K562 (cell line): Measurements from ENCODE around the gene DNAJB1. TPM values are rescaled to one million over a fixed set of nuclear protein-coding genes. Genes with fewer than 3 reads are reported as not detected.

Experiments
- DPF2 ChIP-seq: fragments of 450-650 bp; IDR thresholded peaks from 2 replicates; pipeline ENCODE4 v1.6.1; 2016
- EP400 ChIP-seq: fragments of 450-650 bp; IDR thresholded peaks from 2 replicates; pipeline ENCODE4 v1.6.1; 2017; ENCODE audit warnings: antibody characterized with exemption, mild to moderate bottlenecking, moderate library complexity
- FOXJ2 ChIP-seq: fragments of 200-800 bp; sonication (Bioruptor generic); IDR thresholded peaks from 2 replicates; pipeline ENCODE4 v1.6.1; 2016; ENCODE audit warnings: missing genetic modification characterization, missing compliant biosample characterization
- GABPB1 ChIP-seq: sonication (generic); formaldehyde crosslinking; IDR thresholded peaks from 2 replicates; pipeline ENCODE4 v1.8.0; 2022; ENCODE audit warnings: mild to moderate bottlenecking, missing genetic modification reagents
- HDAC8 ChIP-seq: fragments of 450-650 bp; IDR thresholded peaks from 2 replicates; pipeline ENCODE4 v1.6.1; 2016; ENCODE audit warnings: mild to moderate bottlenecking, missing genetic modification characterization, moderate library complexity, missing compliant biosample characterization
- LCOR ChIP-seq: sonication (generic); formaldehyde crosslinking; IDR thresholded peaks from 2 replicates; pipeline ENCODE4 v1.8.0; 2022; ENCODE audit warnings: mild to moderate bottlenecking, missing genetic modification reagents
- MLLT1 ChIP-seq, 2 experiments: fragments of 450-650 bp; IDR thresholded peaks; 2 replicates each; pipeline ENCODE4 v1.6.1; 2016
- NR2C1 ChIP-seq, 2 experiments: fragments of 450-650 bp; IDR thresholded peaks; 2 replicates each; pipeline ENCODE4 v1.6.1; 2017; ENCODE audit warnings: mild to moderate bottlenecking in 2 of 2, antibody characterized with exemption in 1 of 2, inconsistent platforms in 1 of 2, missing compliant biosample characterization in 1 of 2, missing genetic modification characterization in 1 of 2
- NR4A1 ChIP-seq, 2 experiments: fragments of 250-450 bp in 1 of 2; fragments of 450-650 bp in 1 of 2; sonication (Bioruptor Pico) in 1 of 2; IDR thresholded peaks; 2 replicates each; pipeline versions ENCODE4 v1.4.0 to v1.6.1; 2016 to 2020; ENCODE audit warnings: mild to moderate bottlenecking in 2 of 2, missing compliant biosample characterization in 1 of 2, missing genetic modification characterization in 1 of 2, moderate library complexity in 1 of 2
- PATZ1 ChIP-seq: fragments of 250-450 bp; sonication (Bioruptor Pico); IDR thresholded peaks from 2 replicates; pipeline ENCODE4 v1.5.0; 2020; ENCODE audit warnings: mild to moderate bottlenecking, borderline replicate concordance
- PCBP2 ChIP-seq: fragments of 200-400 bp; formaldehyde crosslinking; IDR thresholded peaks from 2 replicates; pipeline ENCODE4 v1.6.1; 2018; ENCODE audit warnings: low read length, low read depth, mild to moderate bottlenecking, moderate library complexity; ENCODE audit not compliant: poor library complexity, severe bottlenecking
- RBBP5 ChIP-seq: fragments of 200-600 bp; sonication (generic); IDR thresholded peaks from 2 replicates; pipeline ENCODE4 v1.6.1; 2012; ENCODE audit warnings: borderline replicate concordance, mild to moderate bottlenecking, low read length, control low read depth, inconsistent platforms; ENCODE audit not compliant: insufficient read depth, poor library complexity, severe bottlenecking
- RBM22 ChIP-seq: fragments of 200-400 bp; formaldehyde crosslinking; IDR thresholded peaks from 2 replicates; pipeline ENCODE4 v1.6.1; 2018; ENCODE audit warnings: low read length, low read depth; ENCODE audit not compliant: poor library complexity, severe bottlenecking
- RFX7 ChIP-seq: fragments of 250-450 bp; sonication (Bioruptor Pico); IDR thresholded peaks from 2 replicates; pipeline ENCODE4 v1.5.1; 2021; ENCODE audit warnings: mild to moderate bottlenecking
- SLC30A9 ChIP-seq: fragments of 250-450 bp; sonication (Bioruptor Pico); IDR thresholded peaks from 2 replicates; pipeline ENCODE4 v1.8.0; 2022; ENCODE audit warnings: mild to moderate bottlenecking, moderate library complexity
- SMARCC2 ChIP-seq: fragments of 450-650 bp; IDR thresholded peaks from 2 replicates; pipeline ENCODE4 v1.6.1; 2017; ENCODE audit warnings: antibody characterized with exemption, moderate library complexity, mild to moderate bottlenecking, low read depth
- ZNF124 ChIP-seq: sonication (generic); formaldehyde crosslinking; IDR thresholded peaks from 2 replicates; pipeline ENCODE4 v1.8.1; 2022; ENCODE audit warnings: missing genetic modification reagents
- ZNF212 ChIP-seq: fragments of 450-650 bp; formaldehyde crosslinking; IDR thresholded peaks from 2 replicates; pipeline ENCODE4 v1.4.0; 2020; ENCODE audit warnings: mild to moderate bottlenecking
- ZNF584 ChIP-seq: fragments of 200-800 bp; sonication (Bioruptor generic); IDR thresholded peaks from 2 replicates; pipeline ENCODE4 v1.6.1; 2016; ENCODE audit warnings: low read depth, mild to moderate bottlenecking, missing genetic modification characterization, missing compliant biosample characterization
- ZNF695 ChIP-seq: fragments of 450-650 bp; formaldehyde crosslinking; IDR thresholded peaks from 2 replicates; pipeline ENCODE4 v1.4.0; 2020; ENCODE audit warnings: mild to moderate bottlenecking, moderate library complexity
- polyA plus RNA-seq, 8 experiments: library from polyadenylated mRNA; depleted of rRNA in 4 of 8; stranded (reverse) in 5 of 8; unstranded in 3 of 8; fragments of >200 nt; fragmentation: Nextera tagmentation in 2 of 8; fragmentation: Illumina TruSeq in 1 of 8; extraction: Ambion mirVana in 2 of 8; extraction: Trizol in 1 of 8; gene quantifications; 2 replicates each; pipeline versions ENCODE4 v1.2.1 to v1.2.3, GENCODE V29; 2011 to 2014; ENCODE audit warnings: inconsistent platforms in 1 of 8, missing spikeins in 1 of 8
- total RNA-seq, 7 experiments: library from RNA; depleted of rRNA in 6 of 7; stranded (reverse); fragments of >200 nt in 6 of 7; fragmentation: Illumina TruSeq in 2 of 7; extraction: Trizol in 2 of 7; gene quantifications; 2 replicates each; pipeline versions ENCODE4 v1.2.1 to v1.2.3, GENCODE V29; 2011 to 2021; ENCODE audit warnings: low replicate concordance in 1 of 7
- TF ChIP-seq, protein P1 (sequence below): sonication (generic); formaldehyde crosslinking; IDR thresholded peaks from 2 replicates; pipeline ENCODE4 v1.8.0; 2022; ENCODE audit warnings: mild to moderate bottlenecking, low read depth, missing genetic modification reagents
- TF ChIP-seq, protein P2 (sequence below): sonication (generic); formaldehyde crosslinking; IDR thresholded peaks from 2 replicates; pipeline ENCODE4 v1.8.1; 2023; ENCODE audit warnings: mild to moderate bottlenecking, missing genetic modification reagents

DNAJB1 gene
- total and polyA plus RNA-seq, 9 of the 15 experiments (the other 6 are each of a cell fraction or from before 2014, with no cell fraction given): 13.2 to 113 (median 62.1) TPM

DNA sequence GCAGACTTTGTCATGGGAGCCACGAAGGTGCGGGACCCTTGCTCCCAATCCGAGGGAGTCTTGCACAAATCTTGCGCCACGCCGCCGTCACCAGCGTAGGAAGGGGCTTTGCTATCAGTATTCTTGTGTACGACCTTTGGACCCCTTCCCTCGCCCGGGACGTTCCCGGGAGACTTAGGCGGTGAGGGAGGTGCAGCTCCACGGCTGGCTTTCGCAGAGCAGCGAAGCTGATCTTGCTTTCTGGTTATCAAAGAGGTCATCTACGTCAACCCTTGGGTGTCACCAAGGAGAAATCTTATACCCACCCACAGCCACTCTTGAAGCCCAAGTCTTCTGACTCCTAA, 11.8 kb upstream of the DNAJB1 start (continued):
- no peak for TF ChIP-seq MLLT1 (IDR thresholded peaks at IDR 0.05)
- no peak for TF ChIP-seq ZNF212
- TF ChIP-seq FOXJ2 (tag): no peak
- no peak for TF ChIP-seq PATZ1 (CRISPR knock-in tag)
- no peak for TF ChIP-seq PCBP2
- TF ChIP-seq SLC30A9 (CRISPR knock-in tag): no peak
- no peak for TF ChIP-seq ZNF124 (CRISPR knock-in tag)
- TF ChIP-seq LCOR: no peak
- TF ChIP-seq RBM22: no peak
- TF ChIP-seq HDAC8 (tag): no peak
- 0 out of 2 replicates have a peak, but pooled peaks have one; percentile 32 for TF ChIP-seq SMARCC2
- TF ChIP-seq, protein P1, sequence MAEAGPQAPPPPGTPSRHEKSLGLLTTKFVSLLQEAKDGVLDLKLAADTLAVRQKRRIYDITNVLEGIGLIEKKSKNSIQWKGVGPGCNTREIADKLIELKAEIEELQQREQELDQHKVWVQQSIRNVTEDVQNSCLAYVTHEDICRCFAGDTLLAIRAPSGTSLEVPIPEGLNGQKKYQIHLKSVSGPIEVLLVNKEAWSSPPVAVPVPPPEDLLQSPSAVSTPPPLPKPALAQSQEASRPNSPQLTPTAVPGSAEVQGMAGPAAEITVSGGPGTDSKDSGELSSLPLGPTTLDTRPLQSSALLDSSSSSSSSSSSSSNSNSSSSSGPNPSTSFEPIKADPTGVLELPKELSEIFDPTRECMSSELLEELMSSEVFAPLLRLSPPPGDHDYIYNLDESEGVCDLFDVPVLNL (CRISPR knock-in tag): no peak
- TF ChIP-seq RBBP5: peak; percentile 4
- no peak for TF ChIP-seq ZNF584 (CRISPR knock-in tag)
- TF ChIP-seq RFX7 (CRISPR knock-in tag): no peak
- TF ChIP-seq NR4A1 (CRISPR knock-in tag; IDR thresholded peaks at IDR 0.05): 0 out of 2 replicates have a peak, but pooled peaks have one; percentile 0
- TF ChIP-seq NR4A1 (tag; IDR thresholded peaks at IDR 0.05): no peak
- TF ChIP-seq EP400: peak; percentile 44; the same call in 1 of the 2 replicates
- TF ChIP-seq GABPB1: no peak
- TF ChIP-seq NR2C1 (IDR thresholded peaks at IDR 0.05): peak; percentile 57; the same call in 1 of the 2 replicates
- TF ChIP-seq NR2C1 (tag; IDR thresholded peaks at IDR 0.05): peak; percentile 63; the same call in 1 of the 2 replicates
- peak; percentile 56; the same call in 1 of the 2 replicates for TF ChIP-seq DPF2
- no peak for TF ChIP-seq ZNF695 (CRISPR knock-in tag)
- TF ChIP-seq, protein P2, sequence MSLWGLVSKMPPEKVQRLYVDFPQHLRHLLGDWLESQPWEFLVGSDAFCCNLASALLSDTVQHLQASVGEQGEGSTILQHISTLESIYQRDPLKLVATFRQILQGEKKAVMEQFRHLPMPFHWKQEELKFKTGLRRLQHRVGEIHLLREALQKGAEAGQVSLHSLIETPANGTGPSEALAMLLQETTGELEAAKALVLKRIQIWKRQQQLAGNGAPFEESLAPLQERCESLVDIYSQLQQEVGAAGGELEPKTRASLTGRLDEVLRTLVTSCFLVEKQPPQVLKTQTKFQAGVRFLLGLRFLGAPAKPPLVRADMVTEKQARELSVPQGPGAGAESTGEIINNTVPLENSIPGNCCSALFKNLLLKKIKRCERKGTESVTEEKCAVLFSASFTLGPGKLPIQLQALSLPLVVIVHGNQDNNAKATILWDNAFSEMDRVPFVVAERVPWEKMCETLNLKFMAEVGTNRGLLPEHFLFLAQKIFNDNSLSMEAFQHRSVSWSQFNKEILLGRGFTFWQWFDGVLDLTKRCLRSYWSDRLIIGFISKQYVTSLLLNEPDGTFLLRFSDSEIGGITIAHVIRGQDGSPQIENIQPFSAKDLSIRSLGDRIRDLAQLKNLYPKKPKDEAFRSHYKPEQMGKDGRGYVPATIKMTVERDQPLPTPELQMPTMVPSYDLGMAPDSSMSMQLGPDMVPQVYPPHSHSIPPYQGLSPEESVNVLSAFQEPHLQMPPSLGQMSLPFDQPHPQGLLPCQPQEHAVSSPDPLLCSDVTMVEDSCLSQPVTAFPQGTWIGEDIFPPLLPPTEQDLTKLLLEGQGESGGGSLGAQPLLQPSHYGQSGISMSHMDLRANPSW: no peak
